Measurements from ENCODE around the gene MATCAP1.

GRCh38 chr16:67212766-67213165, 29.0 kb upstream of the MATCAP1 start:
- TF ChIP-seq CTCF (IDR thresholded peaks at IDR 0.05; ENCODE audit: borderline replicate concordance, extremely low read depth, low read length, poor library complexity, severe bottlenecking) (no peak), EZH2 (IDR thresholded peaks at IDR 0.05; ENCODE audit: borderline replicate concordance, low read depth, low read length, severe bottlenecking) (no peak)
